K562 (cell line): Measurements from ENCODE around the gene HCFC1R1. TPM values are rescaled to one million over a fixed set of nuclear protein-coding genes. Genes with fewer than 3 reads are reported as not detected.

Experiments used
- ARID2 ChIP-seq: fragments of 450-650 bp; IDR thresholded peaks from 2 replicates; pipeline ENCODE4 v1.6.1; 2017; ENCODE audit warnings: antibody characterized with exemption, mild to moderate bottlenecking
- BACH1 ChIP-seq: fragments of 200-800 bp; sonication (Bioruptor generic); IDR thresholded peaks from 2 replicates; pipeline ENCODE4 v1.6.1; 2016; ENCODE audit warnings: missing genetic modification characterization, missing compliant biosample characterization
- C11orf30 ChIP-seq: fragments of 450-650 bp; IDR thresholded peaks from 2 replicates; pipeline ENCODE4 v1.6.1; 2016; ENCODE audit warnings: low read depth, mild to moderate bottlenecking
- CGGBP1 ChIP-seq: fragments of 250-450 bp; sonication (Bioruptor Pico); IDR thresholded peaks from 2 replicates; pipeline ENCODE4 v1.9.0; 2021; ENCODE audit warnings: mild to moderate bottlenecking
- ESRRA ChIP-seq: fragments of 450-650 bp; IDR thresholded peaks from 2 replicates; pipeline ENCODE4 v1.6.1; 2014; ENCODE audit warnings: low read depth, mild to moderate bottlenecking, moderate library complexity, borderline replicate concordance
- EZH2 ChIP-seq: IDR thresholded peaks from 2 replicates; pipeline ENCODE4 v1.6.1; 2012; ENCODE audit warnings: low read depth, mild to moderate bottlenecking, inconsistent platforms, low read length, borderline replicate concordance
- POLR2AphosphoS2 ChIP-seq: IDR thresholded peaks from 2 replicates; pipeline ENCODE4 v1.6.1; 2012; ENCODE audit warnings: low read length, improper control_type of control experiment
- POLR2AphosphoS5 ChIP-seq: IDR thresholded peaks from 2 replicates; pipeline ENCODE4 v1.6.1; 2011; ENCODE audit warnings: mild to moderate bottlenecking, low read depth, low read length, moderate library complexity; ENCODE audit not compliant: control insufficient read depth, insufficient read depth
- RBM25 ChIP-seq: fragments of 200-400 bp; formaldehyde crosslinking; IDR thresholded peaks from 2 replicates; pipeline ENCODE4 v1.6.1; 2018; ENCODE audit warnings: low read length, low read depth, moderate library complexity; ENCODE audit not compliant: severe bottlenecking
- RCOR1 ChIP-seq, 2 experiments: IDR thresholded peaks; 2 replicates each; pipeline ENCODE4 v1.6.1; 2012; ENCODE audit warnings: low read depth in 2 of 2, low read length in 2 of 2, borderline replicate concordance in 1 of 2, improper control_type of control experiment in 1 of 2
- SAFB2 ChIP-seq: fragments of 200-400 bp; formaldehyde crosslinking; IDR thresholded peaks from 2 replicates; pipeline ENCODE4 v1.6.1; 2018; ENCODE audit warnings: borderline replicate concordance, low read length, low read depth, moderate library complexity; ENCODE audit not compliant: severe bottlenecking
- TCF3 ChIP-seq: sonication (generic); formaldehyde crosslinking; IDR thresholded peaks from 2 replicates; pipeline ENCODE4 v1.4.0; 2020; ENCODE audit warnings: mild to moderate bottlenecking, missing genetic modification reagents
- VEZF1 ChIP-seq: fragments of 200-800 bp; sonication (Bioruptor generic); IDR thresholded peaks from 2 replicates; pipeline ENCODE4 v1.6.1; 2017; ENCODE audit warnings: missing genetic modification characterization, missing compliant biosample characterization
- ZNF224 ChIP-seq: sonication (generic); formaldehyde crosslinking; IDR thresholded peaks from 2 replicates; pipeline ENCODE4 v1.8.0; 2022; ENCODE audit warnings: mild to moderate bottlenecking, missing genetic modification reagents
- polyA plus RNA-seq, 8 experiments: library from polyadenylated mRNA; depleted of rRNA in 4 of 8; stranded (reverse) in 5 of 8; unstranded in 3 of 8; fragments of >200 nt; fragmentation: Nextera tagmentation in 2 of 8; fragmentation: Illumina TruSeq in 1 of 8; extraction: Ambion mirVana in 2 of 8; extraction: Trizol in 1 of 8; gene quantifications; 2 replicates each; pipeline versions ENCODE4 v1.2.1 to v1.2.3, GENCODE V29; 2011 to 2014; ENCODE audit warnings: inconsistent platforms in 1 of 8, missing spikeins in 1 of 8
- total RNA-seq, 7 experiments: library from RNA; depleted of rRNA in 6 of 7; stranded (reverse); fragments of >200 nt in 6 of 7; fragmentation: Illumina TruSeq in 2 of 7; extraction: Trizol in 2 of 7; gene quantifications; 2 replicates each; pipeline versions ENCODE4 v1.2.1 to v1.2.3, GENCODE V29; 2011 to 2021; ENCODE audit warnings: low replicate concordance in 1 of 7
- TF ChIP-seq, protein P1 (sequence below): IDR thresholded peaks from 2 replicates; pipeline ENCODE4 v1.6.1; 2014; ENCODE audit warnings: antibody characterized with exemption
- TF ChIP-seq, protein P2 (sequence below): fragments of 250-450 bp; sonication (Bioruptor Pico); IDR thresholded peaks from 2 replicates; pipeline ENCODE4 v1.5.0; 2020; ENCODE audit warnings: mild to moderate bottlenecking
- TF ChIP-seq, protein P3 (sequence below), 2 experiments: fragments of 450-650 bp in 1 of 2; IDR thresholded peaks; 2 replicates each; pipeline ENCODE4 v1.6.1; 2011 to 2017; ENCODE audit warnings: low read depth in 2 of 2, antibody characterized with exemption in 1 of 2, borderline replicate concordance in 1 of 2, low read length in 1 of 2, mild to moderate bottlenecking in 1 of 2, mixed read lengths in 1 of 2; ENCODE audit not compliant: control insufficient read depth in 1 of 2
- TF ChIP-seq, protein P4 (sequence below): conservative IDR thresholded peaks from 2 replicates; pipeline ENCODE4 v1.6.1; 2011; ENCODE audit warnings: low read depth, mild to moderate bottlenecking, low read length; ENCODE audit not compliant: control insufficient read depth

HCFC1R1 gene
- total and polyA plus RNA-seq, 9 of the 15 experiments (the other 6 are each of a cell fraction or from before 2014, with no cell fraction given): 2.2 to 29.0 (median 11.2) TPM

DNA sequence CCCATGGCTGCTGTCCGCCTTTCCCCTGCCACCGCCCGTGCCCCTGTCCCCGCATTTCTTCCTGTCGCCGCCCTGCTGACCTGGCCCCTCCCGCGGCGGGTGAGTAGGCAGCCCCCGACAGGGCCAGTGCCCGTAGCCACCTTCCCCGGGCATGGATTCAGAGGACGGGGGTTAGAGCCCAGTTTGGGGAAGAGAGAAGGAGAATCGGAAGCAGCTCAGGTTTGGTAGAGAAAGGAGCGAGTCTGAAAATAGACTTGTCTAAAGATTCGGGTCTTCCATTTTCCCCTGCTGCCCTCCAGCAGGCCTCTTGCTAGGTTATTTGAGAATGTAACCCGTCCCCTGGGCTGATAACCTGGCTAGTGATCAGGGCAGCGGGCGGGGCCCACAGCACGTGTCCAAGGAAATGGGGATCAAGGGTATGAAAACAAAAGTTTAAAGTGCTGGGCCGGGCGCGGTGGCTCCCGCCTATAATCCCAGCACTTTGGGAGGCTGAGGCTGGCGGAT, 18.9 kb downstream of the HCFC1R1 start (continued):
- TF ChIP-seq, protein P1, sequence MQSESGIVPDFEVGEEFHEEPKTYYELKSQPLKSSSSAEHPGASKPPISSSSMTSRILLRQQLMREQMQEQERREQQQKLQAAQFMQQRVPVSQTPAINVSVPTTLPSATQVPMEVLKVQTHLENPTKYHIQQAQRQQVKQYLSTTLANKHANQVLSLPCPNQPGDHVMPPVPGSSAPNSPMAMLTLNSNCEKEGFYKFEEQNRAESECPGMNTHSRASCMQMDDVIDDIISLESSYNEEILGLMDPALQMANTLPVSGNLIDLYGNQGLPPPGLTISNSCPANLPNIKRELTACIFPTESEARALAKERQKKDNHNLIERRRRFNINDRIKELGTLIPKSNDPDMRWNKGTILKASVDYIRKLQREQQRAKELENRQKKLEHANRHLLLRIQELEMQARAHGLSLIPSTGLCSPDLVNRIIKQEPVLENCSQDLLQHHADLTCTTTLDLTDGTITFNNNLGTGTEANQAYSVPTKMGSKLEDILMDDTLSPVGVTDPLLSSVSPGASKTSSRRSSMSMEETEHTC: no peak
- no peak for TF ChIP-seq ZNF224 (CRISPR knock-in tag)
- TF ChIP-seq SAFB2: no peak
- peak; percentile 80 for TF ChIP-seq VEZF1 (CRISPR knock-in tag)
- no peak for TF ChIP-seq RBM25
- TF ChIP-seq ARID2: no peak
- TF ChIP-seq, protein P2, sequence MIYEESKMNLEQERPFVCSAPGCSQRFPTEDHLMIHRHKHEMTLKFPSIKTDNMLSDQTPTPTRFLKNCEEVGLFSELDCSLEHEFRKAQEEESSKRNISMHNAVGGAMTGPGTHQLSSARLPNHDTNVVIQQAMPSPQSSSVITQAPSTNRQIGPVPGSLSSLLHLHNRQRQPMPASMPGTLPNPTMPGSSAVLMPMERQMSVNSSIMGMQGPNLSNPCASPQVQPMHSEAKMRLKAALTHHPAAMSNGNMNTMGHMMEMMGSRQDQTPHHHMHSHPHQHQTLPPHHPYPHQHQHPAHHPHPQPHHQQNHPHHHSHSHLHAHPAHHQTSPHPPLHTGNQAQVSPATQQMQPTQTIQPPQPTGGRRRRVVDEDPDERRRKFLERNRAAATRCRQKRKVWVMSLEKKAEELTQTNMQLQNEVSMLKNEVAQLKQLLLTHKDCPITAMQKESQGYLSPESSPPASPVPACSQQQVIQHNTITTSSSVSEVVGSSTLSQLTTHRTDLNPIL (CRISPR knock-in tag): no peak
- TF ChIP-seq BACH1 (tag): no peak
- no peak for TF ChIP-seq EZH2
- TF ChIP-seq RCOR1 (IDR thresholded peaks at IDR 0.05; ENCODE audit: borderline replicate concordance in 1 of 2, low read depth in 2 of 2, low read length in 2 of 2): 0 out of 4 replicates have a peak, but pooled peaks of 1 of the 2 experiments have one; percentile 3
- peak; percentile 8; the same call in 1 of the 2 replicates for TF ChIP-seq ESRRA
- TF ChIP-seq POLR2AphosphoS2: no peak
- TF ChIP-seq POLR2AphosphoS5: no peak
- TF ChIP-seq, protein P3, sequence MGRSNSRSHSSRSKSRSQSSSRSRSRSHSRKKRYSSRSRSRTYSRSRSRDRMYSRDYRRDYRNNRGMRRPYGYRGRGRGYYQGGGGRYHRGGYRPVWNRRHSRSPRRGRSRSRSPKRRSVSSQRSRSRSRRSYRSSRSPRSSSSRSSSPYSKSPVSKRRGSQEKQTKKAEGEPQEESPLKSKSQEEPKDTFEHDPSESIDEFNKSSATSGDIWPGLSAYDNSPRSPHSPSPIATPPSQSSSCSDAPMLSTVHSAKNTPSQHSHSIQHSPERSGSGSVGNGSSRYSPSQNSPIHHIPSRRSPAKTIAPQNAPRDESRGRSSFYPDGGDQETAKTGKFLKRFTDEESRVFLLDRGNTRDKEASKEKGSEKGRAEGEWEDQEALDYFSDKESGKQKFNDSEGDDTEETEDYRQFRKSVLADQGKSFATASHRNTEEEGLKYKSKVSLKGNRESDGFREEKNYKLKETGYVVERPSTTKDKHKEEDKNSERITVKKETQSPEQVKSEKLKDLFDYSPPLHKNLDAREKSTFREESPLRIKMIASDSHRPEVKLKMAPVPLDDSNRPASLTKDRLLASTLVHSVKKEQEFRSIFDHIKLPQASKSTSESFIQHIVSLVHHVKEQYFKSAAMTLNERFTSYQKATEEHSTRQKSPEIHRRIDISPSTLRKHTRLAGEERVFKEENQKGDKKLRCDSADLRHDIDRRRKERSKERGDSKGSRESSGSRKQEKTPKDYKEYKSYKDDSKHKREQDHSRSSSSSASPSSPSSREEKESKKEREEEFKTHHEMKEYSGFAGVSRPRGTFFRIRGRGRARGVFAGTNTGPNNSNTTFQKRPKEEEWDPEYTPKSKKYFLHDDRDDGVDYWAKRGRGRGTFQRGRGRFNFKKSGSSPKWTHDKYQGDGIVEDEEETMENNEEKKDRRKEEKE (IDR thresholded peaks at IDR 0.05; ENCODE audit: borderline replicate concordance in 1 of 2, control insufficient read depth in 1 of 2, low read depth in 2 of 2, low read length in 1 of 2): no peak
- no peak for TF ChIP-seq CGGBP1 (CRISPR knock-in tag)
- TF ChIP-seq C11orf30: no peak
- TF ChIP-seq, protein P4, sequence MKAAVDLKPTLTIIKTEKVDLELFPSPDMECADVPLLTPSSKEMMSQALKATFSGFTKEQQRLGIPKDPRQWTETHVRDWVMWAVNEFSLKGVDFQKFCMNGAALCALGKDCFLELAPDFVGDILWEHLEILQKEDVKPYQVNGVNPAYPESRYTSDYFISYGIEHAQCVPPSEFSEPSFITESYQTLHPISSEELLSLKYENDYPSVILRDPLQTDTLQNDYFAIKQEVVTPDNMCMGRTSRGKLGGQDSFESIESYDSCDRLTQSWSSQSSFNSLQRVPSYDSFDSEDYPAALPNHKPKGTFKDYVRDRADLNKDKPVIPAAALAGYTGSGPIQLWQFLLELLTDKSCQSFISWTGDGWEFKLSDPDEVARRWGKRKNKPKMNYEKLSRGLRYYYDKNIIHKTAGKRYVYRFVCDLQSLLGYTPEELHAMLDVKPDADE: no peak
- TF ChIP-seq TCF3 (CRISPR knock-in tag): peak; percentile 14; the same call in 1 of the 2 replicates
